Muscle layer of colon (tissue), 2 donors: Measurements from ENCODE around the gene SLC22A12.

Experiments
- H3K27ac ChIP-seq: one replicate; pipeline ENCODE4 v1.7.0; 2013; ENCODE audit warnings: low read depth, mild to moderate bottlenecking, low read length, moderate library complexity
- H3K27me3 ChIP-seq, 2 donors: one replicate each; pipeline ENCODE4 v1.7.0; 2013; ENCODE audit warnings: low read length in 2 of 2, mild to moderate bottlenecking in 2 of 2; ENCODE audit not compliant: insufficient read depth in 2 of 2, control insufficient read depth in 1 of 2
- H3K36me3 ChIP-seq: one replicate; pipeline ENCODE4 v1.7.0; 2013; ENCODE audit warnings: mild to moderate bottlenecking, low read length; ENCODE audit not compliant: insufficient read depth
- H3K4me1 ChIP-seq: one replicate; pipeline ENCODE4 v1.7.0; 2013; ENCODE audit warnings: mild to moderate bottlenecking, low read length; ENCODE audit not compliant: insufficient read depth
- H3K4me3 ChIP-seq, 2 donors: one replicate each; pipeline ENCODE4 v1.7.0; 2013; ENCODE audit warnings: low read length in 2 of 2, low read depth in 1 of 2, mild to moderate bottlenecking in 1 of 2, moderate library complexity in 1 of 2
- H3K9ac ChIP-seq: one replicate; pipeline ENCODE4 v1.7.0; 2013; ENCODE audit warnings: low read length
- H3K9me3 ChIP-seq: one replicate; pipeline ENCODE4 v1.7.0; 2013; ENCODE audit warnings: mild to moderate bottlenecking, low read length
- donor health status: abdominal sarcoma.
- donor health status: Adenocarcinoma of cecum.

Gene SLC22A12

DNA sequence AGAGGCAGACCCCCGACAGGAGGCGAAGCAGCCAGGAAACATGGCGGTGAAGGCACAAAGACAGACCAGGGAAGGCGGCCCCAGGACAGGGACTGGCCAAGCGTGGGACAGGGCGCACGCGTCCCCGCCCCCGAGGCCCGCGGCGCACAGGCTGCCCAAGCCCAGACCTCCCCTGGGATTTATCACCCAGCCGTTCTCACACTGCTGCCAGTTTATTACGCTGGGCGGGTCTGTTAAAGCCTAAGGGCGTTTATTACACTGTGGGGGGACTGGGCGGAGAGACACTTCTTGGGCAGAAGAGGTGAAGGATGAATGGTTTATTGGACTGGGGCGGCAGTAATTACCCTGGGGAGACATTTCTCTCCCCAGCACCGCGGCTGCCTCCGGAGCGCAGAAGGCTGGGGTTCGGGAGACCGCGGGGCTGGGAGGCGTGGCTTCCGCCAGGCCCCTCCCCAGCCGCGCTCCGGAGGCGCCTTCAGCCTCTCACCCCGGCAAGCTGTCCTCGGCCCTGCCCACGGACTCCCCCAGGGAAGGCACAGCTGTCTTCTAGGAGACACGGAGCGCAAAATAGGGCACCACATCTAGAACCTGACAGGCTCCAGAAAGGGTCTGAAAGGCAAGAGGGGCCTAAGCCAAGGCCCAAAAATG lies 47.1 kb downstream of the SLC22A12 start:
- peaks cover 39% of the 10 kb centered on the region for H3K4me1 ChIP-seq
- H3K27ac ChIP-seq = peak overlapping the region; percentile 66
- peaks cover 20% of the 10 kb centered on the region for H3K36me3 ChIP-seq
- H3K9ac ChIP-seq = no peak overlapping the region
- no peaks in the 10 kb centered on the region for H3K9me3 ChIP-seq
- peak overlapping the region; percentile 7 to 44 for H3K4me3 ChIP-seq
- H3K27me3 ChIP-seq = no peaks in the 10 kb centered on the region

DNA sequence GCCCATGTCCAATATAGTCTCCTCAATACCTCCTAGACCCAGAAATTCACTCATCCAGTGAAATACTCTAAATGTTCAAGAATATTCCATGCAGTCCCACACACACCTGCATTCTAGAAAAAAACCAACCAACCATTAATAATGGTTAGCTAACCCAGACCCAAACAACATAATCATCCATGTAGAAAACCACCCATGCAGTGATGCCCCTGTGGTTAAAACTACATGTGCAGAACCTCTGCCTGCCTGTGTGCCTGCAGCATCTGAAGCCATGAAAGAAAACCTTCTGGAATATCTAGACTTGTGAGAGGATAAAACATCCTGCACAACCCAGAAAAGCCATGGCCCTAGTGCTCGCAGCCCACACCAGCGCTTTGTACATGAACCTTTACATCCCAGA lies 47.8 kb downstream of the SLC22A12 start:
- Histone ChIP-seq H3K9ac (no peak overlapping the region), H3K36me3 (peaks cover 13% of the 10 kb centered on the region), H3K4me1 (peaks cover 39% of the 10 kb centered on the region), H3K9me3 (no peaks in the 10 kb centered on the region), H3K27ac (peak overlapping the region; percentile 66), H3K27me3 (no peaks in the 10 kb centered on the region), H3K4me3 (peak overlapping the region in 1 of 2 donors; percentile 44)

DNA sequence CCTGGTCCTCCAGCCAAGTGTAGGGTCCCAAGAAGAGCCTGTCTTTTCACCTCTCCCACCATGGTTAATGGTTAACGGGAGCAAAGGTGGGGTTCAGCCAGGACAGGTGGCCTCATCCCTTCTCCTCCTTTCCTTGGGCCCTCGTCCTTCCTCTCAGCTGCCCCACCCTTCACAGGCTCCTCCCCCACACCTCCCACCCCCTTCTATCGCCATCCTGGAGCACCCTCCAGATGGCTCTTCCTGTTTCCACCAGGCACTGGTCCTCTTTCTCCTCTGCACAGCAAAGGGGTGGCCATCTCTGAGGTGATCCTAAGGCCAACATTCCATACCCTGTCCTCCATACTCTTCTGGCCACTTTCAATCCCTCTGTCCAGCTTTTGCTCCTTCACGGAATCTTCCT lies 48.9 kb downstream of the SLC22A12 start:
- peaks cover 0 to 6% of the 10 kb centered on the region in 2 donors for H3K27me3 ChIP-seq
- H3K9ac ChIP-seq = no peak overlapping the region
- peaks cover 3% of the 10 kb centered on the region for H3K36me3 ChIP-seq
- peaks cover 46% of the 10 kb centered on the region for H3K4me1 ChIP-seq
- no peak overlapping the region for H3K27ac ChIP-seq
- H3K9me3 ChIP-seq = no peaks in the 10 kb centered on the region
- H3K4me3 ChIP-seq = no peak overlapping the region

DNA sequence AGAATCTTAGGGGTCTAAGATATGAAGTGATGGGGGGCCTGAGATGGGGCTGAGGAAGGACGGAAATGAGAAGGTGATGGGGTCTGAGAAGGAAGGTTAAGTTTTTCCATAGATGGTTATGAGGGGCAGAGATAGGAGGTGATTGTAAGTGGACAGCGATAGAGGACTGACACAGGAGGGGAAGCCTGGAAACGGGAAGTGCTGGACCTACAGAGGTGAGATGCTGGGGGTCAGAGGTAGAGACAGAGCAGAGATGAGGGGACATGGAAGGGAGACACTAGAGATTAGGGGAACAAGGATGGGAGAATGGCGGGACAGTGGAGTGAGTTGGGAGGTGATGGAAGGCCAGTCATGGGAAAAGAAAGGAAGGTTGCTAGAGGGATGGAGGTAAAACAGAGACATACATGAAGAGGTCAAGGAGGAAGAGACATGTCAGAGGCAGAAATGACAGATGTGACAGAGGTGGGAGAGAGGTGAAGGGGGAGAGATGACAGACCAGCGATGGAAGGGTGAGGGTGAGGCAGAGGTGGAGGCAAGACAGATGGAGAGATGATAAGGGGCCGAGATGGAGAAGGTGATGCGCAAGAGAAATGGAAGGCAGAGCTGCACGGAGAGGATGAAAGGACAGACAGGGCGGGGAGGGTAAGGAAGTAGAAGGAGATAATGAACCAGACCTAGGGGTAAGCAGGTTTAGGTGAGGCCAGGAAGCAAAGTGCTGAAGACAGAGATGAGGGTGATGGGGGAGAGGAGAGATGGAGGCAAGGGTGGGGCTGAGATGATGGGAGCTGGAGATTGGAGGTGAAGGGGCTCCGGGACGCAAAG lies 50.8 kb downstream of the SLC22A12 start:
- Histone ChIP-seq H3K27me3 (peaks cover 0 to 6% of the 10 kb centered on the region in 2 donors), H3K27ac (peak overlapping the region; percentile 52), H3K4me1 (peaks cover 45% of the 10 kb centered on the region), H3K4me3 (peak overlapping the region; percentile 51 to 77), H3K9ac (no peak overlapping the region), H3K9me3 (no peaks in the 10 kb centered on the region), H3K36me3 (no peaks in the 10 kb centered on the region)

GRCh38 chr11:64642418-64642735 lies 51.4 kb downstream of the SLC22A12 start:
- Histone ChIP-seq H3K9ac (no peak overlapping the region), H3K27me3 (peaks cover 0 to 6% of the 10 kb centered on the region in 2 donors), H3K4me3 (peak overlapping the region; percentile 51 to 77), H3K36me3 (no peaks in the 10 kb centered on the region), H3K4me1 (peaks cover 39% of the 10 kb centered on the region), H3K9me3 (no peaks in the 10 kb centered on the region), H3K27ac (peak overlapping the region; percentile 52)

- Histone ChIP-seq H3K9ac (no peak overlapping the region), H3K27me3 (peaks cover 0 to 6% of the 10 kb centered on the region in 2 donors)
Observed at GRCh38 chr11:64642871-64643255, 51.8 kb downstream of the SLC22A12 start.

GRCh38 chr11:64643256-64643881 lies 52.3 kb downstream of the SLC22A12 start:
- Histone ChIP-seq H3K4me3 (peak overlapping the region in 1 of 2 donors; percentile 77), H3K36me3 (no peaks in the 10 kb centered on the region), H3K9me3 (no peaks in the 10 kb centered on the region), H3K4me1 (peaks cover 33% of the 10 kb centered on the region), H3K27me3 (peaks cover 0 to 6% of the 10 kb centered on the region in 2 donors), H3K9ac (no peak overlapping the region), H3K27ac (peak overlapping the region; percentile 63)

More at GRCh38 chr11:64642871-64643255, 51.8 kb downstream of the SLC22A12 start:
- H3K9me3 ChIP-seq = no peaks in the 10 kb centered on the region
- peaks cover 35% of the 10 kb centered on the region for H3K4me1 ChIP-seq
- peak overlapping the region; percentile 63 for H3K27ac ChIP-seq
- H3K4me3 ChIP-seq = peak overlapping the region; percentile 42 to 77
- H3K36me3 ChIP-seq = no peaks in the 10 kb centered on the region

DNA sequence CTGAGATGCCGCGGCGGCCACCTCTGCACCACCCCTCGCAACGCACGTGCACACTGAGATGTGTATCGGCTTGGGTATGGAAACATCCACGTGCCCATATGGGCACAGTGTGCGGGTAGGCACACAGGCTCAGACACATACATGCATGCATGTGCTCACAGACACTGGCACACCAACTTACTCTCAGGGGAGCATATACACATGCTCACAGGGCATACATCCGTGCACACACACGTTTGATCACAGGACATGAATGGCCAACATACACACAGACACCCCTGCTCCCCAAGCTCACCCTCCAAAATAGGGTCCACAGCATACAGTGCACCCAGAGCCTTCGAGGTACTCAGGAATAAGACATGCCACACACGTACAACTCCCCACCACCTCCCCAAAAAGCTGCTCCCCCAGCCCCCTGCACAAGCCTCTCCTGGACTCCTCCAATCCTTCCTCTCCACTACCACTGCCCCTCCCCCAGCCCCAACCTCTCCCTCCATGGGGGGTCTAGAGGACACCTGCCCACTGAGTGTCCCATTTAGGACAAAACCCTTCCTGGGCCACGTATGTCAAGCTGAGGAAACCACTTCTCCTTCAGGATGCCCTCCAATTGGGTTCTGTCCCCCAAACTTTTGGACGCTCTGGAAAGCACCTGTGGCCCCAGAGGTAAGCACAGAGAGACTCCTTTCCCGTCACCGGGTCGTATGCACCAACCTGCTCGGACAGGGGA lies 53.1 kb downstream of the SLC22A12 start:
- no peak overlapping the region for H3K9ac ChIP-seq
- H3K36me3 ChIP-seq = no peaks in the 10 kb centered on the region
- peaks cover 26% of the 10 kb centered on the region for H3K4me1 ChIP-seq
- H3K27ac ChIP-seq = no peak overlapping the region
- peaks cover 0 to 6% of the 10 kb centered on the region in 2 donors for H3K27me3 ChIP-seq
- H3K4me3 ChIP-seq = peak overlapping the region in 1 of 2 donors; percentile 24
- H3K9me3 ChIP-seq = no peaks in the 10 kb centered on the region

GRCh38 chr11:64644647-64645275 lies 53.7 kb downstream of the SLC22A12 start:
- Histone ChIP-seq H3K27me3 (peaks cover 0 to 6% of the 10 kb centered on the region in 2 donors), H3K36me3 (no peaks in the 10 kb centered on the region), H3K9ac (no peak overlapping the region), H3K9me3 (no peaks in the 10 kb centered on the region), H3K27ac (no peak overlapping the region), H3K4me3 (no peak overlapping the region), H3K4me1 (peaks cover 26% of the 10 kb centered on the region)

- Histone ChIP-seq H3K9ac (no peak overlapping the region), H3K27me3 (peaks cover 0 to 6% of the 10 kb centered on the region in 2 donors), H3K27ac (no peak overlapping the region), H3K4me1 (peaks cover 9% of the 10 kb centered on the region), H3K4me3 (no peak overlapping the region), H3K36me3 (no peaks in the 10 kb centered on the region), H3K9me3 (no peaks in the 10 kb centered on the region)
Observed at GRCh38 chr11:64647019-64647779, 56.2 kb downstream of the SLC22A12 start.
